Measurements from ENCODE around the gene PLXNA1. TPM values are rescaled to one million over a fixed set of nuclear protein-coding genes. Genes with fewer than 3 reads are reported as not detected.
A peak's percentile ranks its signal among the peaks of the same experiment; 100 is the strongest.

Gene PLXNA1
- polyA plus RNA-seq, 1 donor from 2014 or later: 65.6 TPM

DNA sequence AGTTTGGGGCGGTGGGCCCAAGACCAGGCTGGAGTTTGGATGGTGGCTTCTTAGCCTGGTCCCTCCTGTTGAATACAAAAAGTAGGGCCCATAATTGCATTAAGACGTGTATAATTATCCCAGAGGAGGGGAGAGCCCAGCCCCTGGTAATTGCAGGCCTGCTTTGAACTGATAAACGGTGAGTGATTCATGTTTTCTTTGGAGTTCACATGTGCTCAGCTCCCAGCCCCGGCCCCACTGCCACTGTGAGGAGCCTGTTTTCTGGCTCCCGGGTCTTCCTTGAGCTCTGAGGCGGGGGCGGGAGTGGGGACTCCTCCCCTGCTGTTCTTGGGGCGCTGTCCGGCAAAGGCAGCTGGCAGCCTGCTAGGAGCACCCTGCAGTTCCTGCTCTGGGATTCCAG, 3.1 kb downstream of the PLXNA1 start:
- no peaks in the 10 kb centered on the region for H3K9me2 ChIP-seq (ENCODE audit: insufficient read depth, low read length)
- peaks cover 2% of the 10 kb centered on the region for H3K27me3 ChIP-seq (ENCODE audit: insufficient read depth, low read depth, low read length)
- TF ChIP-seq EP300 (conservative IDR thresholded peaks at IDR 0.05; ENCODE audit: poor library complexity, severe bottlenecking) (no peak), TAF1 (IDR thresholded peaks at IDR 0.05; ENCODE audit: low read depth) (no peak), EZH2 (IDR thresholded peaks at IDR 0.05; ENCODE audit: borderline replicate concordance, insufficient read depth, low read length, poor library complexity, severe bottlenecking) (no peak), SMC3 (conservative IDR thresholded peaks at IDR 0.05; ENCODE audit: poor library complexity) (no peak), POLR2AphosphoS5 (IDR thresholded peaks at IDR 0.05) (no peak), MXI1 (conservative IDR thresholded peaks at IDR 0.05; ENCODE audit: poor library complexity, severe bottlenecking) (no peak), RAD21 (conservative IDR thresholded peaks at IDR 0.05) (no peak)
- TF ChIP-seq, protein P1, sequence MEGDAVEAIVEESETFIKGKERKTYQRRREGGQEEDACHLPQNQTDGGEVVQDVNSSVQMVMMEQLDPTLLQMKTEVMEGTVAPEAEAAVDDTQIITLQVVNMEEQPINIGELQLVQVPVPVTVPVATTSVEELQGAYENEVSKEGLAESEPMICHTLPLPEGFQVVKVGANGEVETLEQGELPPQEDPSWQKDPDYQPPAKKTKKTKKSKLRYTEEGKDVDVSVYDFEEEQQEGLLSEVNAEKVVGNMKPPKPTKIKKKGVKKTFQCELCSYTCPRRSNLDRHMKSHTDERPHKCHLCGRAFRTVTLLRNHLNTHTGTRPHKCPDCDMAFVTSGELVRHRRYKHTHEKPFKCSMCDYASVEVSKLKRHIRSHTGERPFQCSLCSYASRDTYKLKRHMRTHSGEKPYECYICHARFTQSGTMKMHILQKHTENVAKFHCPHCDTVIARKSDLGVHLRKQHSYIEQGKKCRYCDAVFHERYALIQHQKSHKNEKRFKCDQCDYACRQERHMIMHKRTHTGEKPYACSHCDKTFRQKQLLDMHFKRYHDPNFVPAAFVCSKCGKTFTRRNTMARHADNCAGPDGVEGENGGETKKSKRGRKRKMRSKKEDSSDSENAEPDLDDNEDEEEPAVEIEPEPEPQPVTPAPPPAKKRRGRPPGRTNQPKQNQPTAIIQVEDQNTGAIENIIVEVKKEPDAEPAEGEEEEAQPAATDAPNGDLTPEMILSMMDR (IDR thresholded peaks at IDR 0.05; ENCODE audit: poor library complexity, severe bottlenecking): no peak
- TF ChIP-seq, protein P2, sequence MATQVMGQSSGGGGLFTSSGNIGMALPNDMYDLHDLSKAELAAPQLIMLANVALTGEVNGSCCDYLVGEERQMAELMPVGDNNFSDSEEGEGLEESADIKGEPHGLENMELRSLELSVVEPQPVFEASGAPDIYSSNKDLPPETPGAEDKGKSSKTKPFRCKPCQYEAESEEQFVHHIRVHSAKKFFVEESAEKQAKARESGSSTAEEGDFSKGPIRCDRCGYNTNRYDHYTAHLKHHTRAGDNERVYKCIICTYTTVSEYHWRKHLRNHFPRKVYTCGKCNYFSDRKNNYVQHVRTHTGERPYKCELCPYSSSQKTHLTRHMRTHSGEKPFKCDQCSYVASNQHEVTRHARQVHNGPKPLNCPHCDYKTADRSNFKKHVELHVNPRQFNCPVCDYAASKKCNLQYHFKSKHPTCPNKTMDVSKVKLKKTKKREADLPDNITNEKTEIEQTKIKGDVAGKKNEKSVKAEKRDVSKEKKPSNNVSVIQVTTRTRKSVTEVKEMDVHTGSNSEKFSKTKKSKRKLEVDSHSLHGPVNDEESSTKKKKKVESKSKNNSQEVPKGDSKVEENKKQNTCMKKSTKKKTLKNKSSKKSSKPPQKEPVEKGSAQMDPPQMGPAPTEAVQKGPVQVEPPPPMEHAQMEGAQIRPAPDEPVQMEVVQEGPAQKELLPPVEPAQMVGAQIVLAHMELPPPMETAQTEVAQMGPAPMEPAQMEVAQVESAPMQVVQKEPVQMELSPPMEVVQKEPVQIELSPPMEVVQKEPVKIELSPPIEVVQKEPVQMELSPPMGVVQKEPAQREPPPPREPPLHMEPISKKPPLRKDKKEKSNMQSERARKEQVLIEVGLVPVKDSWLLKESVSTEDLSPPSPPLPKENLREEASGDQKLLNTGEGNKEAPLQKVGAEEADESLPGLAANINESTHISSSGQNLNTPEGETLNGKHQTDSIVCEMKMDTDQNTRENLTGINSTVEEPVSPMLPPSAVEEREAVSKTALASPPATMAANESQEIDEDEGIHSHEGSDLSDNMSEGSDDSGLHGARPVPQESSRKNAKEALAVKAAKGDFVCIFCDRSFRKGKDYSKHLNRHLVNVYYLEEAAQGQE (IDR thresholded peaks at IDR 0.05; ENCODE audit: borderline replicate concordance): no peak
- H4K20me1 ChIP-seq (ENCODE audit: insufficient read depth): peaks cover 33% of the 10 kb centered on the region
- peaks cover 56% of the 10 kb centered on the region for H3K79me2 ChIP-seq (replicated peaks; ENCODE audit: insufficient read depth, low read length)
- H3K4me2 ChIP-seq (ENCODE audit: low read length): no peak overlapping the region
- H3K9ac ChIP-seq (ENCODE audit: low read length): no peak overlapping the region
- H3F3A ChIP-seq (ENCODE audit: insufficient read depth, low read length, poor library complexity, severe bottlenecking): no peaks in the 10 kb centered on the region
- peaks cover 9% of the 10 kb centered on the region for H3K36me3 ChIP-seq (ENCODE audit: insufficient read depth, low read length)
- H3K4me3 ChIP-seq (ENCODE audit: low read length): peak overlapping the region; percentile 97
- H2AFZ ChIP-seq (ENCODE audit: low read depth, low read length): no peak overlapping the region
- H3K9me3 ChIP-seq (ENCODE audit: low read length): no peaks in the 10 kb centered on the region
- no peak overlapping the region for H3K27ac ChIP-seq (ENCODE audit: low read length)

DNA sequence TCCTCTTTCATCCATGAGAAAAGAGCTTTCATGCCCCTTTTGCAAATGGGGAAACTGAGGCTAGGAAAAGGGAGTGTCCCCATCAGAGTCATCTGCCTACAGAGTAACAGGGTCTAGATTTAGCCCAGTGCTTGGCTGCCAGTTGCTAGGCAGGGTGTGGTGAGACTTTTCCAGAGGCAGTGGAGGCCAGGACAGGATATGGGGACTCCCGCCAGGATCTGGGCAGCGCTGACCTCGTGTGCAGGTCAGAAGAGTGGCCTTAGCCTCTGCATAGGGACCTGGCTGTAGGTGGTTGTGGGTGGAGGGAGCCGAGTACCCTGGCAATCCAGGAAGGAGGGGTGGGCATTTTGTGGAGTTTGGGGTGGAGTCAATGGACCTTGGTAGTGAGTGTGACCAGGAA, 4.2 kb downstream of the PLXNA1 start:
- H3K27me3 ChIP-seq (ENCODE audit: insufficient read depth, low read depth, low read length): peaks cover 1% of the 10 kb centered on the region
- TF ChIP-seq, protein P2 (IDR thresholded peaks at IDR 0.05; ENCODE audit: borderline replicate concordance): no peak
- TF ChIP-seq EP300 (conservative IDR thresholded peaks at IDR 0.05; ENCODE audit: poor library complexity, severe bottlenecking): no peak
- no peak for TF ChIP-seq RAD21 (conservative IDR thresholded peaks at IDR 0.05)
- no peak for TF ChIP-seq TAF1 (IDR thresholded peaks at IDR 0.05; ENCODE audit: low read depth)
- no peak for TF ChIP-seq MXI1 (conservative IDR thresholded peaks at IDR 0.05; ENCODE audit: poor library complexity, severe bottlenecking)
- TF ChIP-seq SMC3 (conservative IDR thresholded peaks at IDR 0.05; ENCODE audit: poor library complexity): no peak
- TF ChIP-seq POLR2AphosphoS5 (IDR thresholded peaks at IDR 0.05): no peak
- no peak for TF ChIP-seq EZH2 (IDR thresholded peaks at IDR 0.05; ENCODE audit: borderline replicate concordance, insufficient read depth, low read length, poor library complexity, severe bottlenecking)
- TF ChIP-seq, protein P1 (IDR thresholded peaks at IDR 0.05; ENCODE audit: poor library complexity, severe bottlenecking): no peak
- no peak overlapping the region for H3K27ac ChIP-seq (ENCODE audit: low read length)
- H3K4me2 ChIP-seq (ENCODE audit: low read length): no peak overlapping the region
- H4K20me1 ChIP-seq (ENCODE audit: insufficient read depth): peaks cover 41% of the 10 kb centered on the region
- H3K79me2 ChIP-seq (replicated peaks; ENCODE audit: insufficient read depth, low read length): peaks cover 58% of the 10 kb centered on the region
- H3K36me3 ChIP-seq (ENCODE audit: insufficient read depth, low read length): peaks cover 9% of the 10 kb centered on the region
- H3K9ac ChIP-seq (ENCODE audit: low read length): no peak overlapping the region
- no peaks in the 10 kb centered on the region for H3F3A ChIP-seq (ENCODE audit: insufficient read depth, low read length, poor library complexity, severe bottlenecking)
- no peak overlapping the region for H2AFZ ChIP-seq (ENCODE audit: low read depth, low read length)
- no peaks in the 10 kb centered on the region for H3K9me3 ChIP-seq (ENCODE audit: low read length)
- no peaks in the 10 kb centered on the region for H3K9me2 ChIP-seq (ENCODE audit: insufficient read depth, low read length)
- no peak overlapping the region for H3K4me3 ChIP-seq (ENCODE audit: low read length)
